AG04449 (cell line): Measurements from ENCODE around the gene DESI1.
"Not testable (repeated sequence)": the region's sequence is repeated elsewhere in the genome, so short reads cannot be mapped to it uniquely, and the experiment has no call there.

Experiments used
- CTCF ChIA-PET: fragments of 350-600 bp; formaldehyde crosslinking; extraction: SDS; loops from one replicate; lab custom pipeline; 2021; ENCODE audit warnings: antibody characterized with exemption; lab: Yijun Ruan, JAX
- POLR2A ChIA-PET: fragments of 400-600, 350-600 bp; formaldehyde crosslinking; extraction: SDS; loops from one replicate; lab custom pipeline; 2020; ENCODE audit warnings: antibody characterized with exemption, inconsistent platforms; lab: Yijun Ruan, JAX
- DNase-seq: peaks from one replicate; pipeline ENCODE4 v3.0.0-alpha.2; 2010; ENCODE audit warnings: low read depth, low spot score
- H3K4me3 ChIP-seq: 2 replicates; pipeline ENCODE4 v1.5.1; 2011; ENCODE audit warnings: low read depth, mild to moderate bottlenecking, control low read depth, low read length
- CTCF ChIP-seq: IDR thresholded peaks from one replicate; pipeline ENCODE4 v1.5.1; 2011; ENCODE audit warnings: mild to moderate bottlenecking, moderate library complexity, low read length, control low read depth, inconsistent platforms; ENCODE audit not compliant: insufficient read depth; ENCODE audit errors: missing control alignments

The DESI1 gene

GRCh38 chr22:41620589-41621098 is at the start of gene DESI1:
Gene DESI1 (minus strand): TSS chr22:41621043. CDS start chr22:41620839, 204 bp downstream.
- DNase-seq, result no peak
- ChIA-PET CTCF (interaction anchor here (0.8 to 2.0 kb wide), 3 partner anchors 22 to 46 kb away, joined by 3 to 7 read pairs (median 3); no protein-coding TSS in a partner anchor), POLR2A (interaction anchor here (0.6 to 1.5 kb wide), 8 partner anchors 17 to 337 kb away, joined by 3 to 7 read pairs (median 4); partner anchors contain the start of genes PMM1, POLR3H and TOB2)
- TF ChIP-seq CTCF, result no peak
- H3K4me3 ChIP-seq, result peak within 1 kb of the TSS; percentile 99

GRCh38 chr22:41668971-41669911 is 48.4 kb upstream of the DESI1 start:
- peak; percentile 69 for DNase-seq
- no peak for TF ChIP-seq CTCF
- ChIA-PET CTCF (interaction anchor here (0.9 to 7.8 kb wide), 6 partner anchors 28 to 275 kb away, joined by 3 to 58 read pairs (median 27); partner anchors contain the start of gene MEI1), POLR2A (no interaction called here)
- H3K4me3 ChIP-seq, result no peak overlapping the region

- no peak for TF ChIP-seq CTCF
- no peak for DNase-seq
- ChIA-PET POLR2A (no interaction called here), CTCF (interaction anchor here (1.5 to 6.3 kb wide), 8 partner anchors 15 to 279 kb away, joined by 3 to 123 read pairs (median 22); partner anchors contain the start of gene MEI1)
- no peak overlapping the region for H3K4me3 ChIP-seq
Measured at GRCh38 chr22:41664951-41665350, 44.1 kb upstream of the DESI1 start.

- no peak for DNase-seq
- POLR2A ChIA-PET, result no interaction called here
- H3K4me3 ChIP-seq, result no peak overlapping the region
- CTCF ChIA-PET, result interaction anchor here (1.5 to 6.3 kb wide), 6 partner anchors 14 to 279 kb away, joined by 5 to 123 read pairs (median 36); partner anchors contain the start of gene MEI1
- TF ChIP-seq CTCF, result no peak
Measured at GRCh38 chr22:41664490-41664889, 43.6 kb upstream of the DESI1 start.

GRCh38 chr22:41663594-41663993 is 42.8 kb upstream of the DESI1 start:
- POLR2A ChIA-PET, DNase-seq: not testable (repeated sequence)
- CTCF ChIA-PET, result interaction anchor here (5.3 to 6.3 kb wide), 3 partner anchors 13 to 277 kb away, joined by 50 to 123 read pairs (median 58); partner anchors contain the start of gene MEI1

GRCh38 chr22:41661713-41662112 is 40.9 kb upstream of the DESI1 start:
- ChIA-PET POLR2A (no interaction called here), CTCF (interaction anchor here (3.8 to 4.1 kb wide), 2 partner anchors 11 to 35 kb away, joined by 11 to 17 read pairs; no protein-coding TSS in a partner anchor)
- no peak for TF ChIP-seq CTCF
- no peak overlapping the region for H3K4me3 ChIP-seq
- no peak for DNase-seq

More at GRCh38 chr22:41663594-41663993, 42.8 kb upstream of the DESI1 start:
- H3K4me3 ChIP-seq, result not testable (repeated sequence)
